Measurements from ENCODE around the gene TMEM132C.

TMEM132C gene

DNA sequence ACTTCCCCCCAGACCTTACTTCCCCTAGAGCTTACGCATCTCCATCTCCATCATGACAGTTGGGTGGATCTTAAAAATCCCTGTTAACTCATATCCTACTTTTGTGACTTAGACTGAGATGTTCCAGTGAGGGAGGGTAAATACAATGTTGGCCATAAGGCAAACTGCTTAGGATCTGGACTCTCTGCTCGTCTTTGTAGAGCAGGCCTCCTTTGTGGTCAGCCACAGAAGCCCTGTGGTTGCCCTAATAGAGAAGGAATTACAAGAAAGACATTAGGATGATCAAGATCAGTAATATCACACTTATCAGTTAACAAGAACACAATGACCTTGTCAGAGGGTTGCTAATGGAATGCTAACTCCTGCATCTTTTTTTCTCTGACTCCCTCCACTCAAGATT lies 52.0 kb downstream of the TMEM132C start:
- no peaks in the 10 kb centered on the region for H3K36me3 ChIP-seq (ENCODE audit: control insufficient read depth, insufficient read depth, low read length)
- peaks cover 18% of the 10 kb centered on the region for H3K4me1 ChIP-seq (ENCODE audit: control insufficient read depth, insufficient read depth, low read length)
- H3K4me3 ChIP-seq (ENCODE audit: low read depth, low read length): no peak overlapping the region
- H3K27ac ChIP-seq (ENCODE audit: low read depth, low read length): no peak overlapping the region
- no peaks in the 10 kb centered on the region for H3K27me3 ChIP-seq (ENCODE audit: control insufficient read depth, insufficient read depth, low read length)
- peaks cover 6% of the 10 kb centered on the region for H3K9me3 ChIP-seq (ENCODE audit: control insufficient read depth, insufficient read depth, low read depth, low read length)
- H3K9ac ChIP-seq (ENCODE audit: low read length): no peak overlapping the region

DNA sequence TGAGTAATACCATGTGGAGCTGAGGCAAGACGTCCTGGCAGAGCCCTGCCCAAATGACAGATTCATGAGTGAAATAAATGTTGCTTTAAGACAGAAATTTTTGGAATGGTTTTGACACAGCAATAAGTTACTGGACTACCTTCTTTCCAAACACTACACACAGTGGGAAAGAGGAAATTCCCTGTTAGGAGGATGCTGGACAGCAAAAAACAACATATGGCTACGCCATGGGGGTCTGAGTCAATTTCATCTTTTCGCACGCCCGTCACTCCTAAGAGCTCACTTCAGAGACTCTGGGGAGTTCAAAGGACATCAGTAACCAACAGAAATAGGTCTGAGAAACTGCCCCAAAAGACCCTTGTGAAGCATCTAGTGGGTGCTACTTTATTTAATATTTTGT lies 55.4 kb downstream of the TMEM132C start:
- 0 out of 2 replicates have a peak, but pooled peaks cover 5% of the 10 kb centered on the region for H3K4me1 ChIP-seq (ENCODE audit: control insufficient read depth, insufficient read depth, low read length)
- no peak overlapping the region for H3K9ac ChIP-seq (ENCODE audit: low read length)
- H3K27ac ChIP-seq (ENCODE audit: low read depth, low read length): no peak overlapping the region
- no peak overlapping the region for H3K4me3 ChIP-seq (ENCODE audit: low read depth, low read length)
- H3K9me3 ChIP-seq (ENCODE audit: control insufficient read depth, insufficient read depth, low read depth, low read length): peaks cover 6% of the 10 kb centered on the region
- no peaks in the 10 kb centered on the region for H3K27me3 ChIP-seq (ENCODE audit: control insufficient read depth, insufficient read depth, low read length)
- H3K36me3 ChIP-seq (ENCODE audit: control insufficient read depth, insufficient read depth, low read length): no peaks in the 10 kb centered on the region

DNA sequence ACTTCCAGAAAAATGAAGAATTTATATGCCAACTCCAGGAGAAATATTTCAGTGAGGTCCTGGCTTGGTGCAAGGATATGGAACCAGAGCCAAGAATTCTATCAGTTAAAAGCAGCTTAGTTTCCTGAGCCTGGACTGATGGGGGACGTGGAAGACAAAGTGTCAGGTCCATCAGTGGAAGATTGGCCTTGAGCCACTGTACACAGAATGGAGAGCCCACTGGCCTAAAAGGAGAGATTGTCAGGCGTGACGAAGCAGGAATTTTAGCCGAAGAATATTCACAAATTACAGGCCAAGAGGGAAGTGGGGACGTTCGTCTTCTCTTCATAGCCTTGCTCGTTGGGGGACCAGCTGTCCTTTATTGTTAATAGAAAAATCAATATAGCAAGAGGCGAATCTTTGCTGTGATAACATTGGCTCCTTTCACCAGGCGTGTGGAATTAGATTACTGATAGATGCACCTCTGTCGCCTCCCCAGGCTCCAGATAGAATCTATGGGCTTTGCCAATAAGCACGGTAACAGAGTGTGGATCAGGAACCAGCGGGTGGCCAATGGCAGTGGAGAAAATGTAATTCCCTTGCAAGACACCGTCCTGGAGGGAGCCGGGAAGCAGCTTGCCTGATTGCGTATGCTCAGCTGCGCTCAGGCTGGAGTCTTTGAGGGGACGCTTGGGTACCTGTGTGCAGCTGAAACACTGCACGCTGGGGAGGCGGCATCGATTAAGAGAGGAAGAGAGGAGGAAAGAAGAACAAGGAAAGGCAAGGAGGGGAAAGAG lies 56.4 kb downstream of the TMEM132C start:
- Histone ChIP-seq H3K9me3 (ENCODE audit: control insufficient read depth, insufficient read depth, low read depth, low read length) (peaks cover 6% of the 10 kb centered on the region), H3K9ac (ENCODE audit: low read length) (no peak overlapping the region), H3K27ac (ENCODE audit: low read depth, low read length) (no peak overlapping the region), H3K36me3 (ENCODE audit: control insufficient read depth, insufficient read depth, low read length) (no peaks in the 10 kb centered on the region), H3K4me1 (ENCODE audit: control insufficient read depth, insufficient read depth, low read length) (0 out of 2 replicates have a peak, but pooled peaks cover 5% of the 10 kb centered on the region), H3K27me3 (ENCODE audit: control insufficient read depth, insufficient read depth, low read length) (no peaks in the 10 kb centered on the region), H3K4me3 (ENCODE audit: low read depth, low read length) (no peak overlapping the region)

DNA sequence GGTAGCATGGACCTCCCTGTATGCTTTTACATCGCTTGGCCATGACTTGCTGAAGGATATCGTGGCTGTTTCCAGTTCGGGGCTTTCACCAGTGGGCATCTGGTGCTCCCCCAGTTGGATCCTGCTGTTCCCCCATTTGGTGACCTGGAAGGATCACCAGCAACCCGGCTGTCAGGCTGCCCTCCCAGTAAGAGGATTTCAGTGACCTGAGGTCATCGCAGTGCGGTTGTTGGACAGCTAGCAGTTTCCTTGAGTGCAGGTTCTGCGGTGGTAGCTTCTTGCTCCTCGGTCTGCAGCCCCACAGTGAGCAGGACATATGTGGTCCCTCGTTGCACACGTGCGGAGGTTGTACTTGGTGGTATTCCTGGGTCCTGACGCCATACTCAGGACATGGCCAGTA lies 58.7 kb downstream of the TMEM132C start:
- Histone ChIP-seq H3K27ac (ENCODE audit: low read depth, low read length) (no peak overlapping the region), H3K9me3 (ENCODE audit: control insufficient read depth, insufficient read depth, low read depth, low read length) (peaks cover 6% of the 10 kb centered on the region), H3K9ac (ENCODE audit: low read length) (no peak overlapping the region), H3K36me3 (ENCODE audit: control insufficient read depth, insufficient read depth, low read length) (no peaks in the 10 kb centered on the region), H3K27me3 (ENCODE audit: control insufficient read depth, insufficient read depth, low read length) (no peaks in the 10 kb centered on the region), H3K4me1 (ENCODE audit: control insufficient read depth, insufficient read depth, low read length) (0 out of 2 replicates have a peak, but pooled peaks cover 5% of the 10 kb centered on the region), H3K4me3 (ENCODE audit: low read depth, low read length) (no peak overlapping the region)

DNA sequence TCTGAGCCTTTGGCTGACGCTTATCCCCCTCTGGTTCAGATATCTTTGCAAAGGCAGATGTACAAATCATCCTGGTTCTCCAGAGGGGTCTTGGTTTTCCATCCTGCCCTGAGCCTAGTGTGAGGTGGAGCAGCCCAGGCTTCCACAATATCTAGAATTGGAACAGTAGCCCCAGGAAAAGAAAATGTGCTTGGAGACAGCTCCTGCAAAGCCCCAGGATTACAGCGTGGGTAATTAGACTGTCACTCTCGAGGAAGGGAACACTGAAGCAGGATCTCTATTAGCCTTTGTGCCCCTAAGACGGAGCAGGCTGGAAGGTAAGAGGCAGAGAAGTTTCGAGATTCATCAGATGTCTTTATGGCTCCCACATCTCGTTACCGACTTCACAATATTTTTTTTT lies 59.4 kb downstream of the TMEM132C start:
- H3K9ac ChIP-seq (ENCODE audit: low read length): no peak overlapping the region
- H3K27me3 ChIP-seq (ENCODE audit: control insufficient read depth, insufficient read depth, low read length): no peaks in the 10 kb centered on the region
- peaks cover 6% of the 10 kb centered on the region for H3K9me3 ChIP-seq (ENCODE audit: control insufficient read depth, insufficient read depth, low read depth, low read length)
- H3K27ac ChIP-seq (ENCODE audit: low read depth, low read length): no peak overlapping the region
- H3K4me3 ChIP-seq (ENCODE audit: low read depth, low read length): no peak overlapping the region
- no peaks in the 10 kb centered on the region for H3K36me3 ChIP-seq (ENCODE audit: control insufficient read depth, insufficient read depth, low read length)
- H3K4me1 ChIP-seq (ENCODE audit: control insufficient read depth, insufficient read depth, low read length): 0 out of 2 replicates have a peak, but pooled peaks cover 5% of the 10 kb centered on the region

DNA sequence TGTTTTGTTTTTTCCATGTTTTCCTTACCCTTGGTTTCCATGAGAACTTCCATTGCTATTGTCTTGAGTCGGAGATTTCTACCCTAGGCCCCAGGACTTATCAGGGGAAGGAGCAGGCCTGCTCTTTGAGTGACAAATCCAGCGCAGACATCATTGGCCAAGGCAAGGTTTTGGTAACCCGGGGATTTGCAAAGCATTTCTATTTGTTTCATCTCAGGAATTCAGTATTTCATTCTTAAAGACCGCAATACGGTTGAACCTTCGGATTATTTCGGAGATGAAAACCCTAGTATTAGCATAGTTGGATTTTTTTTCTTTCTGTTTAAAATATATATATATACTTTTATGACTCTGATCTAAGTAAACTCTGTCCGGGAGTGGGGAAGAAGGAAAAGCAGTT lies 62.0 kb downstream of the TMEM132C start:
- Histone ChIP-seq H3K4me1 (ENCODE audit: control insufficient read depth, insufficient read depth, low read length) (no peaks in the 10 kb centered on the region), H3K9me3 (ENCODE audit: control insufficient read depth, insufficient read depth, low read depth, low read length) (no peaks in the 10 kb centered on the region), H3K27ac (ENCODE audit: low read depth, low read length) (no peak overlapping the region), H3K36me3 (ENCODE audit: control insufficient read depth, insufficient read depth, low read length) (no peaks in the 10 kb centered on the region), H3K4me3 (ENCODE audit: low read depth, low read length) (no peak overlapping the region), H3K27me3 (ENCODE audit: control insufficient read depth, insufficient read depth, low read length) (no peaks in the 10 kb centered on the region), H3K9ac (ENCODE audit: low read length) (no peak overlapping the region)

DNA sequence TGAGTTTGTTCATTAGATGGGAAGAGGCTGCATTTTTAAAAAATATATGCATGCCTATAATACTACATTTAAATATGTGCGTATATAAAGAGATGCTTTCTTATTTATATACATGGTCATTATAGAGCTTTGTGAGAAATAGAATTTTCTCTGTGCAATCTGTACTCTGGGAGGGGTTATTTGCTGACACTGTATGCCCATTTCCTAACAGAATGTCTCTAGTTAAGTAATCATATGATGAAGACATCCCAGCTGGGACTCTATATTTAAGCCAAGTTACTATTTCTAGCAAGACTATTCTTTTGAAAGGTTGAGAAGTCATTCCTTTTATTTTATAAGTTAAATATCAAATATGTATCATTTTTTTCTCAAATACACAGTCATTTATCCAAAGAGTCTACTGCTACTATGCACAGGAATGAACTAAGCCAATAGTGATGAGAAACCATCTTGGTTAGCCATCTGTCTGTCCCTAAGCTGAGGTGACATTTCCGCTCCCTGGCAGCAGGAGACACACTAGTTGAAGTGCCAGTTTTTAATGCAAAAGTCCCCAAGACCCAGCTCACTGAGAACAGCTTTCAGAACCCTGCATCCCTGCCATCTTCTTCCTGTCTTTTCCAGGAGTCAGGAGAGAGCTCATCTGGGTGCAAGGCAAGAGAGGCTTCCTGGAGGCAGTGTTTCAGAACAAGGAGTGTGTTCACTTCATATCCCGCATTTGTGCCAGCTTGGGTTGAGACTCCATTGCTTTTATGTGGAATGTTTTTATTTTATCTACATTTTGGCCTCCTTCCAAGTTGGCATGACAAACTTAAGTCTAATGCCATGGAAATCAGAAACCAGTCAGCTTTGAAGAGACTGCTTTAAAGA lies 69.5 kb downstream of the TMEM132C start:
- Histone ChIP-seq H3K36me3 (ENCODE audit: control insufficient read depth, insufficient read depth, low read length) (no peaks in the 10 kb centered on the region), H3K9ac (ENCODE audit: low read length) (no peak overlapping the region), H3K27me3 (ENCODE audit: control insufficient read depth, insufficient read depth, low read length) (peaks cover 9% of the 10 kb centered on the region; the same call in 1 of the 2 replicates), H3K4me3 (ENCODE audit: low read depth, low read length) (no peak overlapping the region), H3K4me1 (ENCODE audit: control insufficient read depth, insufficient read depth, low read length) (peaks cover 36% of the 10 kb centered on the region), H3K9me3 (ENCODE audit: control insufficient read depth, insufficient read depth, low read depth, low read length) (no peaks in the 10 kb centered on the region; the same call in 1 of the 2 replicates), H3K27ac (ENCODE audit: low read depth, low read length) (no peak overlapping the region; the same call in 1 of the 2 replicates)

DNA sequence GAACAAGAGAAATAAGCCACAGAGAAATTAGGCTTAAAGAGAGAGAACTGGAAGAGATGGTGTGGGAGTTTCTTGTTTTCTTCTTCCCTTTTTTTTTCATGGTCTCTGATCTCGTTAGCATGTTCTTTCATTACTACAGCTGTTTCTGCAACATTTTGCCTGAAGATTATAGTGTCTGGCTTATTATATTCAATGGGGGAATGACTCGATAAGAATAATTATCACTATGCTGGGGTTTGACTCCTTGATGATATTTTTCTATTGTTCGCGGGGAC lies 70.0 kb downstream of the TMEM132C start:
- peak overlapping the region; percentile 3 for H3K9ac ChIP-seq (ENCODE audit: low read length)
- H3K4me1 ChIP-seq (ENCODE audit: control insufficient read depth, insufficient read depth, low read length): peaks cover 36% of the 10 kb centered on the region
- peaks cover 9% of the 10 kb centered on the region; the same call in 1 of the 2 replicates for H3K27me3 ChIP-seq (ENCODE audit: control insufficient read depth, insufficient read depth, low read length)
- H3K9me3 ChIP-seq (ENCODE audit: control insufficient read depth, insufficient read depth, low read depth, low read length): no peaks in the 10 kb centered on the region; the same call in 1 of the 2 replicates
- H3K4me3 ChIP-seq (ENCODE audit: low read depth, low read length): 0 out of 2 replicates have a peak overlapping the region, but pooled peaks have one; percentile 4
- peak overlapping the region; percentile 37; the same call in 1 of the 2 replicates for H3K27ac ChIP-seq (ENCODE audit: low read depth, low read length)
- no peaks in the 10 kb centered on the region for H3K36me3 ChIP-seq (ENCODE audit: control insufficient read depth, insufficient read depth, low read length)

DNA sequence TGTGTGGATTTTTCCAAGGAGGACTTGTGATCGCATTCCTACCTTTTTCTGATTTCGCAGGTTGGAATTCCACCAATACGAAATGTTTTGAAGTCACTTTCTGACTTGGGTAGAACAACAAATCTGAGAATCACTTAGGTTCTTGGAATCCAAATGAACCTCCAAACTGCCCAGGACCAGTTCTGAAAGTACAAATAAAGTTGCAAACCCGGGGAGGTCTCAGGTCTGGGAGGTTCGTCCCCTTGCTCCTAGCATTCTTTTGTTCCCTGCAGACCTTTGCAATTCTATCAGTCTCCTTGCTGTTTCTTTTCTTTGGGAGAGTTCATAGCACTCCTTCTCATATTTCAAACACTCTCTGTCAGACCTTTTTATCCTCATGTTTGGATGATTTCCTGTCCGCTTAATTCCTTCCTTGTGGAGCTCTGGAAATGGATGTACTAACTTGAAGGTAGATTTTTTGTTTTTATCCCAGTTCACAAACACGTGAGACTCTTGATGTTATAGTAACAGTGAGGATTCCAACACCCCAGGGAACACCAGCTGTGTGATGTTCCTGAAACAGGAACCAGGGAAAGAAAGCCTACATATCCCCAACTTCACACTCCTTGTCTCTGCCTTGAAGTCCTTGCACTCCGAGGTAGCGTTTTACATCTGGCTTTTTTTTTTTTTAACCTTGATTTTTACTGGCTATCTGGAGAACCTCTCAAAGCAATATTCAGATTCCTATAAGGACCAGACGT lies 70.6 kb downstream of the TMEM132C start:
- Histone ChIP-seq H3K27ac (ENCODE audit: low read depth, low read length) (peak overlapping the region; percentile 37; the same call in 1 of the 2 replicates), H3K27me3 (ENCODE audit: control insufficient read depth, insufficient read depth, low read length) (peaks cover 9% of the 10 kb centered on the region; the same call in 1 of the 2 replicates), H3K4me3 (ENCODE audit: low read depth, low read length) (peak overlapping the region; percentile 4; the same call in 1 of the 2 replicates), H3K36me3 (ENCODE audit: control insufficient read depth, insufficient read depth, low read length) (no peaks in the 10 kb centered on the region), H3K9me3 (ENCODE audit: control insufficient read depth, insufficient read depth, low read depth, low read length) (no peaks in the 10 kb centered on the region; the same call in 1 of the 2 replicates), H3K9ac (ENCODE audit: low read length) (peak overlapping the region; percentile 3), H3K4me1 (ENCODE audit: control insufficient read depth, insufficient read depth, low read length) (peaks cover 36% of the 10 kb centered on the region)

DNA sequence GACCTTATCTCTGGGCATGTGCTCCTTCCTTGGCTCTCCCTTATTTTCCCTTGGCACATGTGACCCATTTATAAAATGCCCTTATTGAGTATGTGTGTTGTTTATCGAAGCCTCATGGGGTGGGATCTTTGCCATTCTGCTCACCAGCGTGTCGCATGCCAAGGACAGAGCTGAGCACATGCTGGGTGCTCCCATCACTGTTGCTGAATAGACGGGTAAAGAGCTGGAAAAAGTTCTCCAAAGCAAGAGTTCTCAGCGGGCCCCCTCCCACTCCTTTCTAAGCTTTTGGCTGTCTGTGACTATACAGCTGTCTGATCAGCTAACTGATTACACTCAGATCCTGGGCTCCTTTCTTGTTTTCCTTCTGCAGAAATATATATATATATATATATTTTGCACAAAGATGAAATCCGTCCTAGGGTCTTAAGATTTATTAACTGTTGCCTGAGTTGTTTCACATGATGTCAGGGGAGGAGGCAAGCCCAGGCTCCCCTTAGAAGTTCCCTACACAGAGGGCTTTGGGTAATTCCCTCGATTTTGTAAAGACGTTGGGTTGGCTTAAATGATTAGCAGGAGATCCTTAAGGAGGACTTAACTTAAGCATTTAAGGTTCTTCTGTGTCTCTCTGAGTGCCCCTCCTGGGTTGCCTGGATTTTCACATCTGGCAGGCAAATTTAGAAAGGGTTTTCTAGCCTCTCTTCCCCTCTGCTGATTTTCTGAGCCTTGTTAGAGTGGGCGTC lies 71.6 kb downstream of the TMEM132C start:
- Histone ChIP-seq H3K27me3 (ENCODE audit: control insufficient read depth, insufficient read depth, low read length) (peaks cover 9% of the 10 kb centered on the region; the same call in 1 of the 2 replicates), H3K4me3 (ENCODE audit: low read depth, low read length) (0 out of 2 replicates have a peak overlapping the region, but pooled peaks have one; percentile 33), H3K27ac (ENCODE audit: low read depth, low read length) (peak overlapping the region; percentile 42; the same call in 1 of the 2 replicates), H3K36me3 (ENCODE audit: control insufficient read depth, insufficient read depth, low read length) (no peaks in the 10 kb centered on the region), H3K4me1 (ENCODE audit: control insufficient read depth, insufficient read depth, low read length) (peaks cover 36% of the 10 kb centered on the region), H3K9me3 (ENCODE audit: control insufficient read depth, insufficient read depth, low read depth, low read length) (no peaks in the 10 kb centered on the region; the same call in 1 of the 2 replicates), H3K9ac (ENCODE audit: low read length) (peak overlapping the region; percentile 21)
